ENCODE results near the gene DNAJC5. TPM values are rescaled to one million over a fixed set of nuclear protein-coding genes. Genes with fewer than 3 reads are reported as not detected.
"Not testable (repeated sequence)": the region's sequence is repeated elsewhere in the genome, so short reads cannot be mapped to it uniquely, and the experiment has no call there.

The DNAJC5 gene
- total RNA-seq, 1 experiment from 2014 or later = 109 TPM

DNA sequence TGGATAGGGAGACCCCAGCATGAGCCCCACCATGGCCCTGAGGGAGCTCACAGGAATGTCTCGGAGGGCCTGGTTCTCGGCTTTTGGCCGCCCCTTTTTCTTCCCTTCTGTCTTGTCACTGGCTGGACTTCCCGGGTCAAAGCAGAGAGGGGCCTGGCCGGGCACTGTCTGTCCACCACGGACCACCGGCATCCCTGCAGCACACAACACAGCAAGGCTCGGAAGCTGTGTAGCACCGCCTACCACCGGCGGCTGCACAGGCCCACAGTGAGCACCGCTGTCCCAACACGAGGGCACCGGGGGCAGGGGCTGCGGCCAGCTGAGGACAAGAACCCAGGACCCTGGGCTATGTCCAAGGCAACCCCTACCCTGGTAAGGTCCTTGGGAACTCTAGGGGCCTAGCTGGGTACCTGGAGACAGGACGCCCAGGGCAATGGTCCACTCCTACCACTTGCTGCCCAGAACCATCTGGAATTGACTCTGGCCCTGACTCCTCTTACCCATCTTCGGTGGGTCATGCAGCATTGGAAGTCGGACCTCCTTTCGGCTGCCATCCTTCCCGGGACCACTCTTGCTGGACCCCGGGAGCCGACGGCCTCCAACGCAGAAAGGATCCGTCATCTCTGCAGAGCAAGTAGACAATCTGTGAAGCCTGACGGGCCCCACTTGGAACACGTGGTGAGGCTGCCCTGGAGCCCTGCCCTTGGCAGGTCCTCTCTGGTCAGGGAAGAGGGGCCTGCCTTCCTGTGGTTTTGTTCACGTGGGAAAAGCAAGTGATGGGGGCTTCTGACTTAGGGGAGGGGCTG lies 72.6 kb downstream of the DNAJC5 start:
- no peak for DNase-seq (ENCODE audit: low spot score)

- no peak for DNase-seq (ENCODE audit: low spot score)
These were observed 73.4 kb downstream of the DNAJC5 start for GRCh38 chr20:63968136-63968927.

DNA sequence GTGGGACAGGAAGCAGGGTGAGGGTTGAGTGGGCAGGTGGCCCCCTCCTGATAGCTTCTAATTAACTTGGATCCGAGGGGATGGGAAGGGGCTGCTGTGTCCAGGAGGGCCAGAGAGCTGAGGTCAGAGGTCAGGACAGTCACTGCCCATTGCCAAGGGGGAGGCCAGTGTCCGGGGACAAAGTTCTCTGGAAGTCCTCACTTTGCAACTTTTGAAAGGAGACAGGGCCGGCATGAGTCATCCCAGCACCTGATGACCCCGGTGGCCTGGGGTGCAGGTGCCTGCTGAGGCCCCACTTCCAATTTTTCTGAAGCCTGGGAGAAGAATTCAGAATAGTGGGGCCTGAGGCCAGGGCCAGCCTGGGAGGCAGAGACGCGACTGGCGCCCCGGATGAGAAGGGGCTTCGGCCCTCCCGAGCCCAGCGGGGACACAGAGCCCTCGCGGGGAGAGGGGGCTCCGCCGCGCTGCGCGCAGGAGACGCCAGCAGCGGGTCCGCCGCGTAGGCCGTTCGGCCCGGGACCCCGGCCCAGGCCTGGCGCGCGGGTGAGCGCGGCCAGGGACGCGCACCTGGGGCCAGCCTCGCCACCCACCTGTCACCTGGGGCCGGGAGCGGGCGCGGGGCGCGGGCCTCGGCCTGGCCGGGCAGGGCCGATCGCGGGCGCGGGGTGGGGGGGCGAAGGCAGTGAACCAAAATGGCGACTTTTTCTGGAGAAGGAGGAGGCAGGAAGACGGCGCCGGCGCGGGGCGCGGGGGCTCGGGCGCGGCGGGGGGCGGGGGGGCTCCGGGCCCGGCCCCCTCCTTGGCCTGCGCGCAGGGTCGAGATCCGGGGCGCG lies 74.2 kb downstream of the DNAJC5 start:
- DNase-seq (ENCODE audit: low spot score) = no peak

DNA sequence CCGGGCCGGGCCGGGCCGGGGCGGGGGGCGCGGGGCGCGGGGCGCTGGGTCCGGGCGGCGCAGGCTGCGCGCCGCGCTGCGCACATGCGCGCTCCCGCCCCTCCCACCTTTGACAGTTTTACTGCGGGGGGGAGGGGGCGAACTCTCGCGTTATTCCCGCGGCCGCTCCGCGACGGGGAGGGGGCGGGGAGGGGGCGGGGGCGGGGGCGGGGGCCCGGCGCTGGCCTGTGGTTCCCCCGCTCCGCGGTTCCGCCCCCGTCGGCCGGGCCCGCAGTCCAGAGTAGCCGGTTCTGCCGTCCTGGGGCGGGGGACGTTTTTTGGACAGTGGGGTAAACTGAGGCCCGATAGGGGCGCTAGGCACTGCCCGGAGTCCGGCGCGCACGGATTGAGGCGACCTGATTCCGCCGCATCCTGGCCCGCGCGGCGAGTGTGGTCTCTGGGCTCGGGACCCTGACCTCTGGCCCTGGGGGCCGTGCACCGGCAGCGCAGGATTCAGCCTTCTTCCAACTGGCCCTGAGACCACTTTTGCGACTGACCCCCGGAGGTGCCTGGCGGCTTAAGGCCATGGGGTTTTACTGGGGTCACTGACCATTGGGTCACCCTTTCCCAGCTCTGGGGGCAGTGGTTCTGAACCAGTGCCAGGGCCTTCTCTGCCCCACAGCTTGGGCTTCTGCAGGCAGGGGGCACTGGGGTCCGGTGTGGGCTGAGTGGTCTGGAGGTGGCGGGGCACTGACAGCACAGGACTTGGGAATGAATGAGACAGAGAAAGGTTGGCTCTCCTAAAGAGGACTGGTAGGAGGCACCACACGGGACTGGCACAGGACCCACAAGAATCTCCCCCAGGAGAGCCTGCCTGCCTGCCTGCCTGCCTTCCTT lies 75.2 kb downstream of the DNAJC5 start, which contains the start of gene ZNF512B:
Gene ZNF512B, minus strand, starts transcription at position 93 of the 876 bp plus-strand sequence. CDS start 1,980 bp downstream, outside the sequence.
- DNase-seq (ENCODE audit: low spot score) = no peak

DNA sequence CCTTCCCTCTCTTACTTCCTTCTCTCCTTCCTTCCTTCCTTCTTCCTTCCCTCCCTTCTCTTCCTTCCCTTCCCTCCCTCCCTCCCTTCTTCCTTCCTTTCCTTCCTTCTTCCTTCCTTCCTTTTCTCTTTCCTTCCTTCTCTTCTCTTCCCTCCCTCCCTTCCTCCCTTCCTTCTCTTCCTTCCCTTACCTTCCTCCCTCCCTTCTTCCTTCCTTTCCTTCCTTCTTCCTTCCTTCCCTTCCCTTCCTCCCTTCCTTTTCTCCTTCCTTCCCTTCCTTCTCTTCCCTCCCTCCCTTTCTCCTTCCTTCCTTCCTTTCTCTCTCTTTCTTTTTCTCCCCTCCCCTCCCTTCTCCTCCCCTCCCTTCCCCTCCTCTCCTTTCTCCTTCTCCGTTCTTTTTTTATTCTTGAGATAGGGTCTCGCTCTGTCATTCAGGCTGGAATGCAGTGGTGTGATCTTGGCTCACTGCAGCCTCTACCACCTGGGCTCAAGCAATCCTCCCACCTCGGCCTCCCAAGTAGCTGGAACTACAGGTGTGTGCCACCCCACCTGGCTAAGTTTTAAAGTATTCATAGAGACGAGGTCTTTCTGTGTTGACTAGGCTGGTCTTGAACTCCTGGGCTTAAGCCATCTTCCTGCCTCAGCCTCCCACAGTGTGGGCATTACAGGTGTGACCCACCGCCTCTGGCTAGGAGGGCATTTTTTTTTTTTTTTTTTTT lies 75.9 kb downstream of the DNAJC5 start:
- DNase-seq (ENCODE audit: low spot score) = no peak

- DNase-seq (ENCODE audit: low spot score) = not testable (repeated sequence)
These were observed 77.0 kb downstream of the DNAJC5 start for GRCh38 chr20:63971960-63972311.

- DNase-seq (ENCODE audit: low spot score) = no peak
These were observed 77.6 kb downstream of the DNAJC5 start for GRCh38 chr20:63972312-63973159.

DNA sequence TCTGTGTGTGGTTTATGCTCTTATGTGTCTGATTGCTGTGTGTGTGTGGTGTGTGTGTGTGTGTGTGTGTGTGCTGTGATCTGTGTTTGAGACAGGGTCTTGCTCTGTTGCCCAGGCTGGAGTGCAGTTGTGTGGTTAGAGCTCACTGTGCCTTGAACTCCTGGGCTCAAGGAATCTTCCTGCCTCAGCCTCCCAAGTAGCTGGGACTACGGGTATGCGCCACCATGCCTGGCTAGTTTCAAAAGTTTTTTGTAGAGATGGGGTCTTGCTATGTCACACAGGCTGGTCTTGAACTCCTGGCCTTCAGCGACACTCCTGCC lies 78.2 kb downstream of the DNAJC5 start:
- no peak for DNase-seq (ENCODE audit: low spot score)

- DNase-seq (ENCODE audit: low spot score) = peak; percentile 94
These were observed 78.9 kb downstream of the DNAJC5 start for GRCh38 chr20:63973636-63974401.

DNA sequence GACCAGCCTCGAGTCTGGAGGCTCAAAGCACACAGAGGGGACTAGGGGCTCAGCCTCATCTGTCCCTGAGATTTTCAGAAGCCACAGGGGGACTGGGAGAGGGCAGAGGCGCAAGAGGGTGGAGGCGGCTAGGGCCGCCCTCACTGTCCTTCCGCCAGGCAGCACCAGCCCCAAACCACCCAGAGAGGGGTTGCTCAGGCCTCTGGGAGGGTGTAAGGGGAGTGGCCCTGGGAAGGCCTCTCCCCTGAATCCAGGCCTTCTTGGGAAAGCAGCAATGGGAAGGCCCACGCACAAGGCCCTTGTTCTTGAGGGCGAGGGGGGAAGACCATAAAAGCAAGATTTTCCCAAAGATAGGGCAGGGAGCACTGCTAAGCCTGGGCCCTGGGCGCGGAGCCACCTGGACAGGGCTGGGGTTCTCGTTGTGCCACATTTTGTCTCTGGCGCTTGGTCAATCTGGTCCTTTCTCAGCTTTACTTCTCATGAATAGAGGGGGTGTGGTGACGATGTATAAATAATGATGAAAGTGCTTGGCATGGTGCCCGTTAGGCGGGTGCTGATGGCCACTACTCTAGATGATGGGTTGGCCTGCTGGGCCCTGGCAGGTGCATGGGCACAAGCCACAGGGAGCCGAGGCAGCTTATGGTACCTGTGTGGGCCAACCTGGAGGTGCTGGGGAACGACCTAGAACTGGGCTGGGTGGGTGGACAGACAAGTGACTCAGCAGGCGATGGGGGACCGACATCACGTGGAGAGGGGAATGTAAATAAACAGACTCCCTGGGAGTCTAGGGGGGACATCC lies 79.7 kb downstream of the DNAJC5 start:
- DNase-seq (ENCODE audit: low spot score) = peak; percentile 63

- not testable (repeated sequence) for DNase-seq (ENCODE audit: low spot score)
These were observed 81.6 kb downstream of the DNAJC5 start for GRCh38 chr20:63976511-63976910.

DNA sequence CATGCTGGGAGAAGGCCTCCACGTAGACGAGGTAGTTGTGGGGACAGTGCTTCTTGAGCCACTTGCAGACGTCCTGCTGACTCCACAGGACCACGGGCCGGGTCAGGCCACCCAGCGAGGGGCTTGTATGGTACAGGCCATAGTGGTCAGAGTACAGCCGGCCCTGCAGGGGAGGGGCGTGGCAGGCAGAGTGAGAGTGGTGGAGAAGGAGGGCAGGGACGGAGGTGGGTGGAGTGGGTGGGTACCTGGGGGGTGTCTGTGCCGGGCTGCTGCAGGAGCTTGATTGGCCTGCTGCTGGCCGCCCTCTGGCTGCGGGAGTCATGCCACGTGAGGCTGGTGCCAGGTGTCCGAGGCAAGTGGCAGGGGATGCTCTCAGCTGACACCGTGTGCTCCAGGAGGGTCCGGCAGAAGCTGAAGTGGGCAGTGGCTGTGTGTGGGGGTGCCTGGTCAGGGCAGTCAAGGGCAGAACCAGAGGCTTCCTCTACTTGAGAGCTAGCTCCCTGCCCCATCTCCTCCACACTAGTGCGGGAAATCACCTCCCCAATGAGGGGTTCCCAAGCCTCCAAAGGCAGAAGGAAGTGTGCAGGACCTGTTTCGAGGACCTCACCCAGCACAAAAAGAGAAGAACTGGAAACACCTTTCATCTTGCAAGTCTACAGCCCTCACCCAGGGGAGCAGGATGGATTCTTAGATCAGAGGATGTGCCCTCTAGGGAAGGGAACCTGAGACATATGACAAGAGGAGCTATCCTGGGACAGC lies 82.2 kb downstream of the DNAJC5 start:
- no peak for DNase-seq (ENCODE audit: low spot score)

- peak; percentile 53 for DNase-seq (ENCODE audit: low spot score)
These were observed 82.9 kb downstream of the DNAJC5 start for GRCh38 chr20:63977739-63978276.

- DNase-seq (ENCODE audit: low spot score) = peak; percentile 96
These were observed 83.6 kb downstream of the DNAJC5 start for GRCh38 chr20:63978319-63979228.

GRCh38 chr20:63979229-63979556 lies 84.3 kb downstream of the DNAJC5 start:
- DNase-seq (ENCODE audit: low spot score) = no peak
